ENCODE data around the gene FAM193B. TPM values are rescaled to one million over a fixed set of nuclear protein-coding genes. Genes with fewer than 3 reads are reported as not detected.

FAM193B gene
- total and polyA plus RNA-seq, 2 donors (not counting 1 experiment from before 2014, with no cell fraction given) = 227 to 301 TPM

DNA sequence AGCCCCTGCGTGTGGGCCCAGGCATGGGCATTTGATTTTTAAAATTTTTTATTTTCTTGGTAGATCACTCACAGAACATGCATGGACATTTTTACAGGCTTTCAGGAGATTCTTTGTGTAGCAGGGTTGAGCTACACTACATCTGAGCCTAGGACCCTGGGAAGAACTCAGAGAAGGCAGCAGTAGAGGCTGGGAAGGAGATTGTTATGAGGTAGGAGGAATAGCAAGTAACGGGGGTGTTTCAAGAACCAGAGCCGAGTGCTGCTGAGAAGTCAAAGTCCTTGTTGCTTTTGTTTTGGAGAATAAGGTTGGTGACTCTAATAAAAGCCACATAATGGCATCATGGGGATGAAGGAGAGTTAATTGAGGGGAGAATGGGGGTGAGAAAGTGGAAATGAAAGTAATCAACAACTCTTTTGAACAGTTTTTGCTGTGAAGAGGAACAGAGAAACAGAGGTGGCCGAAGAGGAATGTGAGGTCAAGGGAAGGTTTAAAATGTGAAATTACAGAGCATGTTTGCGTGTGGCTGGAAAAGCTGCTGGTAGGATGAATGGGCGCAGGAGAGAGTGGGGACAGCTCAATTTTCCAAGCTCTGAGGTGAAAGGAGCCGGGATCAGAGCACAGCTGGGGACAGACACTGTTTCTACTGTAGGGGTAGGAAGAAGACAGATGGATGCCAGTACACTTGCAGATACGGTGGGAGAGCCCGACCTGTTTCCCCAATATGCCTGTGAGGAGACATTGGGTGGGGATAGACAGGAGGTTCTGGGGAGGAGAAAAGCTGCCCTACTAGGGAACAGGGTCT is 52.3 kb downstream of the FAM193B start:
- Mint-ChIP-seq H3K4me3 (peak overlapping the region; percentile 66), H3K9me3 (ENCODE audit: insufficient read depth) (no peaks in the 10 kb centered on the region), H3K4me1 (peaks cover 56% of the 10 kb centered on the region), H3K27ac (peak overlapping the region; percentile 72), H3K27me3 (peaks cover 3% of the 10 kb centered on the region)
- intact Hi-C loops (cut with micrococcal nuclease) = loop anchor here (1.0 kb wide), 1 partner anchor 112 kb away; no protein-coding TSS in a partner anchor
- peaks cover 38% of the 10 kb centered on the region for H4K20me1 ChIP-seq (ENCODE audit: control insufficient read depth, insufficient read depth, low read length, poor library complexity, severe bottlenecking)
- TF ChIP-seq, protein P1, sequence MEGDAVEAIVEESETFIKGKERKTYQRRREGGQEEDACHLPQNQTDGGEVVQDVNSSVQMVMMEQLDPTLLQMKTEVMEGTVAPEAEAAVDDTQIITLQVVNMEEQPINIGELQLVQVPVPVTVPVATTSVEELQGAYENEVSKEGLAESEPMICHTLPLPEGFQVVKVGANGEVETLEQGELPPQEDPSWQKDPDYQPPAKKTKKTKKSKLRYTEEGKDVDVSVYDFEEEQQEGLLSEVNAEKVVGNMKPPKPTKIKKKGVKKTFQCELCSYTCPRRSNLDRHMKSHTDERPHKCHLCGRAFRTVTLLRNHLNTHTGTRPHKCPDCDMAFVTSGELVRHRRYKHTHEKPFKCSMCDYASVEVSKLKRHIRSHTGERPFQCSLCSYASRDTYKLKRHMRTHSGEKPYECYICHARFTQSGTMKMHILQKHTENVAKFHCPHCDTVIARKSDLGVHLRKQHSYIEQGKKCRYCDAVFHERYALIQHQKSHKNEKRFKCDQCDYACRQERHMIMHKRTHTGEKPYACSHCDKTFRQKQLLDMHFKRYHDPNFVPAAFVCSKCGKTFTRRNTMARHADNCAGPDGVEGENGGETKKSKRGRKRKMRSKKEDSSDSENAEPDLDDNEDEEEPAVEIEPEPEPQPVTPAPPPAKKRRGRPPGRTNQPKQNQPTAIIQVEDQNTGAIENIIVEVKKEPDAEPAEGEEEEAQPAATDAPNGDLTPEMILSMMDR (IDR thresholded peaks at IDR 0.05) = no peak
- no peak for TF ChIP-seq EZH2 (IDR thresholded peaks at IDR 0.05; ENCODE audit: borderline replicate concordance, insufficient read depth, low read depth, low read length, poor library complexity, severe bottlenecking)
- peaks cover 0 to 35% of the 10 kb centered on the region in 2 experiments for H3K36me3 ChIP-seq (replicated peaks in 1 of 2; ENCODE audit: control extremely low read depth in 1 of 2, control insufficient read depth in 1 of 2, extremely low read depth in 1 of 2, insufficient read depth in 2 of 2, low read length in 1 of 2)
- ATAC-seq (ENCODE audit: low read depth) = no peak
- peak overlapping the region; percentile 8 for H3K9ac ChIP-seq (ENCODE audit: low read length)
- H3K9me3 ChIP-seq (ENCODE audit: control extremely low read depth in 1 of 3, control insufficient read depth in 2 of 3, insufficient read depth in 1 of 3, low read length in 2 of 3) = peaks cover 0 to 10% (median 0%) of the 10 kb centered on the region in 3 donors
- peaks cover 9% of the 10 kb centered on the region for H3K79me2 ChIP-seq (ENCODE audit: control insufficient read depth, insufficient read depth, low read length)
- CTCF ChIA-PET = interaction anchor here (1.1 to 5.7 kb wide), 19 partner anchors 7 to 192 kb away, joined by 3 to 70 read pairs (median 10); partner anchors contain the start of genes B4GALT7, DDX41, DOK3 and FAM193B
- POLR2A ChIA-PET = no interaction called here
- WGBS (ENCODE audit: insufficient coverage) = 28% methylated on average over 8 of the region's 9 CpGs
- peak overlapping the region in 1 of 5 experiments; percentile 13 for H3K4me3 ChIP-seq (ENCODE audit: control extremely low read depth in 1 of 5, extremely low read depth in 1 of 5, insufficient read depth in 1 of 5, low read depth in 2 of 5, low read length in 4 of 5)
- peak overlapping the region; percentile 73 for H3K4me2 ChIP-seq (replicated peaks; ENCODE audit: low read depth, low read length, poor library complexity, severe bottlenecking)
- H3K4me1 ChIP-seq (ENCODE audit: control insufficient read depth in 2 of 2, insufficient read depth in 2 of 2, low read length in 2 of 2) = peaks cover 36 to 49% of the 10 kb centered on the region in 2 donors
- peak overlapping the region; percentile 10 to 25 for H3K27ac ChIP-seq (ENCODE audit: low read length in 2 of 2)
- peaks cover 0 to 10% (median 4%) of the 10 kb centered on the region in 4 experiments for H3K27me3 ChIP-seq (replicated peaks in 1 of 4; ENCODE audit: control extremely low read depth in 1 of 4, control insufficient read depth in 3 of 4, insufficient read depth in 4 of 4, low read length in 3 of 4)
- no peak overlapping the region for H2AFZ ChIP-seq (ENCODE audit: insufficient read depth, low read depth, low read length, poor library complexity, severe bottlenecking)
- DNase-seq = peak; percentile 71
